Stimulated activated CD4-positive, alpha-beta T cell treated with anti-CD3 and anti-CD28 coated beads, Interleukin-2, amount 100 ng/mL, for 24 hours (primary cell): ENCODE data around the gene SRGAP3.

ENCODE experiments used
- DNase-seq, 2 donors: peaks; one replicate each; pipeline ENCODE4 v3.0.0-alpha.2; 2020

SRGAP3 gene

GRCh38 chr3:9198899-9199335 is 50.5 kb downstream of the SRGAP3 start:
- DNase-seq = no peak

- DNase-seq = no peak
Observed at GRCh38 chr3:9198261-9198660, 51.2 kb downstream of the SRGAP3 start.

GRCh38 chr3:9196020-9196419 is 53.4 kb downstream of the SRGAP3 start:
- no peak for DNase-seq

- no peak for DNase-seq
Observed at GRCh38 chr3:9195390-9195789, 54.1 kb downstream of the SRGAP3 start.

GRCh38 chr3:9194509-9195184 is 54.8 kb downstream of the SRGAP3 start:
- no peak for DNase-seq

- no peak for DNase-seq
Observed at GRCh38 chr3:9193633-9194195, 55.7 kb downstream of the SRGAP3 start.

GRCh38 chr3:9193211-9193610 is 56.2 kb downstream of the SRGAP3 start:
- DNase-seq = no peak

- no peak for DNase-seq
Observed at GRCh38 chr3:9192248-9193025, 57.0 kb downstream of the SRGAP3 start.

GRCh38 chr3:9190276-9190675 is 59.2 kb downstream of the SRGAP3 start:
- no peak for DNase-seq

GRCh38 chr3:9188583-9188982 is 60.9 kb downstream of the SRGAP3 start:
- no peak for DNase-seq

GRCh38 chr3:9185701-9186100 is 63.7 kb downstream of the SRGAP3 start:
- no peak for DNase-seq

GRCh38 chr3:9185046-9185445 is 64.4 kb downstream of the SRGAP3 start:
- DNase-seq = no peak

- no peak for DNase-seq
Observed at GRCh38 chr3:9184461-9184835, 65.0 kb downstream of the SRGAP3 start.

- DNase-seq = no peak
Observed at GRCh38 chr3:9183811-9184460, 65.5 kb downstream of the SRGAP3 start.

- DNase-seq = no peak
Observed at GRCh38 chr3:9183011-9183410, 66.4 kb downstream of the SRGAP3 start.

- peak in 1 of 2 donors; percentile 29 for DNase-seq
Observed at GRCh38 chr3:9180764-9181117, 68.7 kb downstream of the SRGAP3 start.

- DNase-seq = peak in 1 of 2 donors; percentile 12
Observed at GRCh38 chr3:9179826-9180763, 69.4 kb downstream of the SRGAP3 start.

- no peak for DNase-seq
Observed at GRCh38 chr3:9178697-9179096, 70.7 kb downstream of the SRGAP3 start.

GRCh38 chr3:9175421-9175820 is 74.0 kb downstream of the SRGAP3 start:
- DNase-seq = no peak

- no peak for DNase-seq
Observed at GRCh38 chr3:9173445-9173844, 76.0 kb downstream of the SRGAP3 start.

GRCh38 chr3:9172851-9173321 is 76.6 kb downstream of the SRGAP3 start:
- no peak for DNase-seq

GRCh38 chr3:9170851-9171160 is 78.6 kb downstream of the SRGAP3 start:
- DNase-seq = no peak
